Caco-2 (cell line): ENCODE results near the gene CASZ1. TPM values are rescaled to one million over a fixed set of nuclear protein-coding genes. Genes with fewer than 3 reads are reported as not detected.

Source experiments
- BruUV-seq: library from RNA; stranded (reverse); fragments of 400-500 nt; replicated peaks from 2 replicates; lab custom pipeline; 2021; lab: Mats Ljungman, UMichigan
- CTCF ChIA-PET: fragments of 300-600 bp; sonication (Branson Sonifier 250); formaldehyde crosslinking; loops from one replicate; lab custom pipeline; 2022; ENCODE audit warnings: antibody characterized with exemption; lab: Charles Lee
- POLR2A ChIA-PET: fragments of 300-600 bp; sonication (Branson Sonifier 250); formaldehyde crosslinking; loops from one replicate; lab custom pipeline; 2022; ENCODE audit warnings: antibody characterized with exemption; lab: Charles Lee
- DNase-seq, 2 experiments: peaks; one replicate each; pipeline versions ENCODE4 v3.0.0 to v3.0.0-alpha.2; 2020 to 2022
- H3K27me3 ChIP-seq: replicated peaks from 2 replicates; pipeline ENCODE4 v1.6.0; 2011; ENCODE audit warnings: low read length; ENCODE audit not compliant: control insufficient read depth, insufficient read depth
- H3K36me3 ChIP-seq: 2 replicates; pipeline ENCODE4 v1.5.1; 2011; ENCODE audit warnings: low read length; ENCODE audit not compliant: control insufficient read depth, insufficient read depth
- H3K4me1 ChIP-seq: fragments of 250-450 bp; sonication (Bioruptor Pico); 2 replicates; pipeline ENCODE4 v1.5.1; 2020; ENCODE audit warnings: mild to moderate bottlenecking
- H3K4me3 ChIP-seq: 2 replicates; pipeline ENCODE4 v1.5.1; 2011; ENCODE audit warnings: low read depth, mild to moderate bottlenecking, control low read depth, low read length
- H3K9me3 ChIP-seq: fragments of 250-450 bp; sonication (Bioruptor Pico); 2 replicates; pipeline ENCODE4 v1.5.1; 2020; ENCODE audit warnings: mild to moderate bottlenecking, moderate library complexity
- H3K27ac Mint-ChIP-seq: one replicate; pipeline ENCODE4 v1.8.0; 2022; ENCODE audit warnings: mixed read lengths; ENCODE audit not compliant: unreplicated experiment
- H3K27me3 Mint-ChIP-seq: one replicate; pipeline ENCODE4 v1.8.0; 2022; ENCODE audit warnings: mixed read lengths; ENCODE audit not compliant: insufficient read depth, unreplicated experiment
- H3K36me3 Mint-ChIP-seq: one replicate; pipeline ENCODE4 v1.8.0; 2022; ENCODE audit warnings: mild to moderate bottlenecking, mixed read lengths; ENCODE audit not compliant: insufficient read depth, unreplicated experiment
- H3K4me1 Mint-ChIP-seq: one replicate; pipeline ENCODE4 v1.8.0; 2022; ENCODE audit warnings: low read depth, mixed read lengths; ENCODE audit not compliant: unreplicated experiment
- H3K4me3 Mint-ChIP-seq: one replicate; pipeline ENCODE4 v1.8.0; 2022; ENCODE audit warnings: mild to moderate bottlenecking, moderate library complexity, mixed read lengths; ENCODE audit not compliant: unreplicated experiment
- H3K9me3 Mint-ChIP-seq: one replicate; pipeline ENCODE4 v1.8.0; 2022; ENCODE audit warnings: mixed read lengths; ENCODE audit not compliant: unreplicated experiment
- CTCF ChIP-seq, 2 experiments: fragments of 200-600 bp in 1 of 2; IDR thresholded peaks; 1 replicate in 1 of 2; 2 replicates in 1 of 2; pipeline versions ENCODE4 v1.5.1 to v1.8.0; 2011 to 2022; ENCODE audit warnings: antibody characterized with exemption in 1 of 2, control low read depth in 1 of 2, inconsistent platforms in 1 of 2, low read depth in 1 of 2, low read length in 1 of 2, mild to moderate bottlenecking in 1 of 2, moderate library complexity in 1 of 2; ENCODE audit not compliant: insufficient read depth in 1 of 2, severe bottlenecking in 1 of 2, unreplicated experiment in 1 of 2
- intact Hi-C: fragments of 100-400 bp; cut with micrococcal nuclease; formaldehyde crosslinking; loops from one replicate; pipeline ENCODE4 v1.10.0; 2022; ENCODE audit not compliant: unreplicated experiment
- total RNA-seq: library from RNA; stranded (reverse); gene quantifications from 2 replicates; pipeline ENCODE4 v1.2.3, GENCODE V29; 2022

CASZ1 gene
- total RNA-seq, 1 experiment from 2014 or later: 10.9 TPM

DNA sequence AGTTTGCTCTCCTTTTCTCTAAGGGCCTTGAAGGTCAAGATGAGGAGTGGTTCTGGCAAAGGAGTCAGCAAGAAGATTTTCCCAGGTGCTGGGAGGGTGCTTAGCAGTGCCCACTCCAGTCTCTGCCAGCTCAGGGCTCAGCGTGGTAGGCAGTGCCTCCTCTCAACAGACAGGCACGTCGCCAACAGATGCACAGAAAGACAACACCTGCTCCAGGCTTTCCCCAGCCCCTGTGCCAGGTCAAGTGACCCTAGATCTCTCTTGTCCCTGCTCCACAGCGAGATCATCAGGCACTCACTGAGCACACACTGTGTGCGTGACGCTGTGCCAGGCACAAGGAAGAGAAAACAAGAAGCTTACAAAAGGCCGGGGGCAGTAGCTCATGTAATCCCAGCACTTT is 86.0 kb downstream of the CASZ1 start:
- no peaks in the 10 kb centered on the region for H3K9me3 Mint-ChIP-seq
- POLR2A ChIA-PET: no interaction called here
- DNase-seq: no peak
- intact Hi-C loops: no loop called here
- H3K27ac Mint-ChIP-seq: no peak overlapping the region
- H3K36me3 ChIP-seq: no peaks in the 10 kb centered on the region
- H3K4me1 Mint-ChIP-seq: no peaks in the 10 kb centered on the region
- no TSS peak for BruUV-seq
- CTCF ChIA-PET: no interaction called here
- H3K4me3 ChIP-seq: no peak overlapping the region
- no peak overlapping the region for H3K4me3 Mint-ChIP-seq
- no peaks in the 10 kb centered on the region for H3K36me3 Mint-ChIP-seq
- no peaks in the 10 kb centered on the region for H3K9me3 ChIP-seq
- H3K27me3 ChIP-seq: no peaks in the 10 kb centered on the region
- H3K4me1 ChIP-seq: no peaks in the 10 kb centered on the region
- no peaks in the 10 kb centered on the region for H3K27me3 Mint-ChIP-seq
- TF ChIP-seq CTCF (IDR thresholded peaks at IDR 0.05; ENCODE audit: insufficient read depth in 1 of 2, low read depth in 1 of 2, low read length in 1 of 2, severe bottlenecking in 1 of 2, unreplicated experiment in 1 of 2): no peak

GRCh38 chr1:10709646-10710045 is 86.8 kb downstream of the CASZ1 start:
- no peak overlapping the region for H3K27ac Mint-ChIP-seq
- Histone ChIP-seq H3K9me3 (no peaks in the 10 kb centered on the region), H3K4me3 (no peak overlapping the region), H3K27me3 (no peaks in the 10 kb centered on the region), H3K36me3 (no peaks in the 10 kb centered on the region), H3K4me1 (no peaks in the 10 kb centered on the region)
- CTCF ChIA-PET: no interaction called here
- POLR2A ChIA-PET: no interaction called here
- no peak for TF ChIP-seq CTCF (IDR thresholded peaks at IDR 0.05; ENCODE audit: insufficient read depth in 1 of 2, low read depth in 1 of 2, low read length in 1 of 2, severe bottlenecking in 1 of 2, unreplicated experiment in 1 of 2)
- intact Hi-C loops: no loop called here
- BruUV-seq: no TSS peak
- H3K27me3 Mint-ChIP-seq: no peaks in the 10 kb centered on the region
- no peaks in the 10 kb centered on the region for H3K4me1 Mint-ChIP-seq
- no peak overlapping the region for H3K4me3 Mint-ChIP-seq
- no peak for DNase-seq
- no peaks in the 10 kb centered on the region for H3K9me3 Mint-ChIP-seq
- H3K36me3 Mint-ChIP-seq: no peaks in the 10 kb centered on the region

DNA sequence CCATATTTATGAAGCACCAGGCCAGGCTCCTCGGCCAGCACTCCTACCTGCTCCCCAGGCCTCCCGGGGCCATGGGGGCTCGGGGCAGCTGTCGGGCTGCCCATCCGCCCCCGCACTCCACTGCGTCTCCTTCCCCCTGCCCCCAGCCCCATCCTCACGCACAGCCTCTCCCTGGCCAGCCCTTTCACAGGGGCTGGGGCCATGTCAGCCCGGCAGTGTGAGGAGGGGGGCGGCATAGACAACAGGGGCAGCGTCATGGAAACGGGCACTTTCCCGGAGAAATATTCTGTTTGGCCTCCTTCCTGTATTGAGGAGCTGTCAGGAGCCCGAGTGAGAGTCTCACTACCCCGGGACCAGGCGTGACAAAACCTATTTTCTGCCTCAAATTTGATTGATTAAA is 87.3 kb downstream of the CASZ1 start:
- intact Hi-C loops: no loop called here

More for the DNA sequence above, 87.3 kb downstream of the CASZ1 start:
- BruUV-seq: no TSS peak
- Histone ChIP-seq H3K36me3 (no peaks in the 10 kb centered on the region), H3K9me3 (no peaks in the 10 kb centered on the region), H3K4me3 (no peak overlapping the region), H3K27me3 (no peaks in the 10 kb centered on the region), H3K4me1 (no peaks in the 10 kb centered on the region)
- Mint-ChIP-seq H3K27ac (no peak overlapping the region), H3K4me3 (no peak overlapping the region), H3K27me3 (no peaks in the 10 kb centered on the region), H3K9me3 (no peaks in the 10 kb centered on the region), H3K4me1 (no peaks in the 10 kb centered on the region), H3K36me3 (peaks cover 5% of the 10 kb centered on the region)
- CTCF ChIA-PET: no interaction called here
- no peak for TF ChIP-seq CTCF (IDR thresholded peaks at IDR 0.05; ENCODE audit: insufficient read depth in 1 of 2, low read depth in 1 of 2, low read length in 1 of 2, severe bottlenecking in 1 of 2, unreplicated experiment in 1 of 2)
- POLR2A ChIA-PET: no interaction called here
- no peak for DNase-seq
